ENCODE results near the gene PSMB7. TPM values are rescaled to one million over a fixed set of nuclear protein-coding genes. Genes with fewer than 3 reads are reported as not detected.
"Not testable (repeated sequence)": the region's sequence is repeated elsewhere in the genome, so short reads cannot be mapped to it uniquely, and the experiment has no call there.

Gene PSMB7
- total RNA-seq, 1 donor, result 143 TPM

- TF ChIP-seq CTCF (IDR thresholded peaks at IDR 0.05; ENCODE audit: insufficient read depth, low read depth, low read length), result no peak
- H3K4me3 ChIP-seq (ENCODE audit: low read depth, low read length), result no peak overlapping the region
- no peak for DNase-seq (ENCODE audit: low read depth)
These were observed 22.8 kb upstream of the PSMB7 start for GRCh38 chr9:124438091-124438490.

DNA sequence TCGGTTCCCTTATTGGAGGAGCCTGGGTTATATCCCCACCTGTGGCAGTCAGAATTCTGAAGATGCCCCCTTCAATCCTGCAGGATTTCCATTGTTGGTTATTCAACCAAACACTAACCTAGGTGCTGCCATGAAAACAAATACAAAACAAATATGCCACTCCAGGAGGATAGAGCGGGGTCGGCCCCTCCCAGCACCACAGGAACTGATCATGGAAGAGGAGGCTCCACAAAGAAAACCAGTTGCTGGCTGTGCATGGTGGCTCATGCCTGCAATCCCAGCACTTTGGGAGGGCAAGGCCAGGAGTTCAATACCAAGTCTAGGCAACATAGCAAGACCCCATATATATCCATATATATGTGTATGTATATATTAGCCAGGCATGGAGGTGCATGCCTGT lies 21.8 kb upstream of the PSMB7 start:
- DNase-seq (ENCODE audit: low read depth), result no peak
- H3K4me3 ChIP-seq (ENCODE audit: low read depth, low read length), result no peak overlapping the region
- no peak for TF ChIP-seq CTCF (IDR thresholded peaks at IDR 0.05; ENCODE audit: insufficient read depth, low read depth, low read length)

DNA sequence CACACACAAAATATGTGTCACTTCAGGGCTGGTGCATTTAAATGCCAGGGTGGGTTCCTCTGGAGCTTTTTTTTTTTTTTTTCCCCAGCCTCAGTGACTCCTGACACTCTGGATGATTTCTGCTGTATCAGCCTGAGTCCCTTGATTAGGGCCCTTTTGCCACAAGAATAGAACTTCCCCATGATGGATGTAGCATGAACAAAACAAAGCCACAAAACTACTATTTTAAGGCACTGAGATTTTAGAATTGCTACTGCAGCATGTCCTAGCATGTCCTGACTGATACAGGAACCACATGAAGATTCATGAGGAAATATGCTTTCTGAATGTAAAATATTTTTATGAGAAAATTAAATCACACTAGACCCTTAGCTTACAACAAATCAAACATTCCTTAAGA lies 21.1 kb upstream of the PSMB7 start:
- DNase-seq (ENCODE audit: low read depth), result no peak
- TF ChIP-seq CTCF (IDR thresholded peaks at IDR 0.05; ENCODE audit: insufficient read depth, low read depth, low read length), result no peak

DNA sequence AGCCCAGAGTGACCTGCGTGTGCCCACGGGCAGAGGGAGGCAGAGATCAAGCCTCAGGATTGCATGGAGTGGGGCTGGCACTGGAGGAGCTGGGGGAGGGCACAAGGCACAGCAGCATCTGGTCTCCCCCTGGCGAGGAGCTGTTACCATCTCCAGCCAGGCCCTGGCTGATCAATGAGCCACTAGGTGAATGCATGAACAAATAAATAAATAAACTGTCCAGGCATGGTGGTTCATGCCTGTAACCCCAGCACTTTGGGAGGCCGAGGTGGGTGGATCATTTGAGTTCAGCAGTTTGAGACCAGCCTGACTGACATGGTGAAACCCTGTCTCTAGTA lies 14.3 kb upstream of the PSMB7 start:
- no peak overlapping the region for H3K4me3 ChIP-seq (ENCODE audit: low read depth, low read length)
- no peak for TF ChIP-seq CTCF (IDR thresholded peaks at IDR 0.05; ENCODE audit: insufficient read depth, low read depth, low read length)
- no peak for DNase-seq (ENCODE audit: low read depth)

More for the DNA sequence above, 21.1 kb upstream of the PSMB7 start:
- H3K4me3 ChIP-seq (ENCODE audit: low read depth, low read length), result no peak overlapping the region

DNA sequence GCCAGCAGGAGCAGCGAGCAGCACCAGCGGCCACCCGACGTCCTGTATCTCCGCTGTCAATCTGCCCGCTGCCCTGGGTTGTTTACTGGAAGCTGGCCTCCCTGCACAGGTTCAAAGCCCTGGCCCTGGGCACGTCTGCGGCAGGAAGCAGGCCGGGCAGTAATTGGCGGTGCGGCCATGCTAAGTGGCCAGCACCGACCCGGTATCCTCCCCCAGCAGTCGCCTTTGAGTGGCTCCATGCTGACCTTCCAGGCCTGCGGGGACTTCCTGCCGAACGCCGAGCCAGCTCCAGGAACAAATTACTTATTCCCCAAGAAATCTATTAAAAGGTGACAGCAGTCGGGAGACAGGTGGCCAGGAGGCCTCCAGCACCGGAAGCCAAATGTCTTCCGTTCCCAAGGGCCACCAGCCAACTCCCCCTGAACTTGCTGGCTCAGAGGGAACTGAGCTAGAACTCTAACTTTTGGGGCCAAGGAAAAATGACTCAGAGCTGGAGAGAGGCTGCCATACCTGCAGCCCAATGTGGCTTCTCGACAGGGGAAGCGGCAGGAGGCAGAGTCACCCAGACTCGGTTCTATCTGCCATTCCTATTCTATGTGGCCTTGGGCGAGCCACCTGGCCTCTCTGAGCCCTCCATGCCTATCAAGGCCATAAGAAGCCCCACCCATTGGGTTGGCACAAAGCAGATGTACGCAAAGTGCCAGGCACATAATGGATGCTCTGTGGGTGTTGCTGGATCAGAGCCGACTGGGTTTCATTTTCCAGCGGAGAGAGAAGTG lies 13.7 kb upstream of the PSMB7 start:
- TF ChIP-seq CTCF (IDR thresholded peaks at IDR 0.05; ENCODE audit: insufficient read depth, low read depth, low read length), result no peak
- H3K4me3 ChIP-seq (ENCODE audit: low read depth, low read length), result no peak overlapping the region
- no peak for DNase-seq (ENCODE audit: low read depth)

DNA sequence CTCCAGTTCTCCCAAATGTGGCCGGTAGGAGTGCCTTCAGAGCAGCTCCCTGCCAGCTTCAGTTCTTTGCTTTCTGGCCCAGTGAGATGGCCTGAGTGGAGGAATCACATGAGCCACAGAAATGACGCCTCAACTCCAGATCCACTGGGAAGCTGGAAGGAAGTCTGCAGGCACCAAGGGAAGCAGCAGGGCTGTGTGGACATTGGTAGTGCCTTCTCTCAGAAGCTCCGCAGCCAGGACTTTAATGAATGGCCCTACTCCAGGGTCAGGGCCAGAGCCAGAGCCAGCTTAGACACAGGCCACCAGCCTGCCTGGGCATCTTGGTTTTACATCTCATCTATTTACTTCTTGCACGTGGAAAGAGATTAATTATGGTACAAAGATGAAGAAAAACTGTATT lies 12.0 kb upstream of the PSMB7 start:
- DNase-seq (ENCODE audit: low read depth), result no peak
- TF ChIP-seq CTCF (IDR thresholded peaks at IDR 0.05; ENCODE audit: insufficient read depth, low read depth, low read length), result no peak
- no peak overlapping the region for H3K4me3 ChIP-seq (ENCODE audit: low read depth, low read length)

DNA sequence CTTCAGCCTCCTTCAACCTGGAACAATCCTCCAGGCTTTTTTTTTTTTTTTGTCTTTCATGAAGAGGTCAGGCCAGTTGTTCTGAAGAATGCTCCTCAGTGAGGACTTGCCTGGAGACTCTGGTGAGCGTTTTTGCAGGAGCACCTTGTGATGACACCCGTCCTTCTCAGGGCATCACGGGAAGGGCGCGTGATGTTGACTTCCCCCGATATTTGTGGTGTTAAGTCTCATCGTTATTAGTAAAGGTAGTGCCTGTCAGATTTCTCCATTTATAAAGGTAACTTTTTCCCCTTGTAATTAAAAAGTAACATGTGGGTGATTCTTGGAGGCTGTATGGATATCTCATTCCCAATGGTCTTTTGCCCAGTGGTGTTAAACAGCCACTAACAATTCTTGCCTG lies 11.1 kb upstream of the PSMB7 start:
- DNase-seq (ENCODE audit: low read depth), result no peak
- no peak overlapping the region for H3K4me3 ChIP-seq (ENCODE audit: low read depth, low read length)
- TF ChIP-seq CTCF (IDR thresholded peaks at IDR 0.05; ENCODE audit: insufficient read depth, low read depth, low read length), result no peak

GRCh38 chr9:124425733-124426132 lies 10.5 kb upstream of the PSMB7 start:
- DNase-seq (ENCODE audit: low read depth); H3K4me3 ChIP-seq (ENCODE audit: low read depth, low read length): not testable (repeated sequence)

All from fibroblast of villous mesenchyme (primary cell).